SK-N-SH treated with all-trans-retinoic acid at 6 μM for 48 hours (cell line): ENCODE data around the gene MYBPC3.

Source experiments
- ATAC-seq: fragments of 200-7000 bp; cut with Tn5 transposase; 3 replicates; pipeline ENCODE4 v1.9.1; 2020; ENCODE audit warnings: mild to moderate bottlenecking, moderate library complexity
- ARNTL ChIP-seq: fragments of 450-650 bp; formaldehyde crosslinking; IDR thresholded peaks from 2 replicates; pipeline ENCODE4 v1.5.0; 2020; ENCODE audit warnings: low read depth, mild to moderate bottlenecking, moderate library complexity, borderline replicate concordance
- BACH2 ChIP-seq: fragments of 250-450 bp; sonication (Bioruptor Pico); IDR thresholded peaks from 2 replicates; pipeline ENCODE4 v1.9.0; 2021; ENCODE audit warnings: mild to moderate bottlenecking, borderline replicate concordance
- CSDC2 ChIP-seq: fragments of 250-450 bp; sonication (Bioruptor Pico); IDR thresholded peaks from 2 replicates; pipeline ENCODE4 v1.5.0; 2020; ENCODE audit warnings: mild to moderate bottlenecking, moderate library complexity
- ESRRG ChIP-seq: fragments of 250-450 bp; sonication (Bioruptor Pico); IDR thresholded peaks from 2 replicates; pipeline ENCODE4 v1.6.1; 2021; ENCODE audit warnings: mild to moderate bottlenecking
- GLIS3 ChIP-seq: fragments of 250-450 bp; sonication (Bioruptor Pico); IDR thresholded peaks from 2 replicates; pipeline ENCODE4 v1.5.0; 2020; ENCODE audit warnings: mild to moderate bottlenecking, moderate library complexity
- ISL1 ChIP-seq: fragments of 250-450 bp; sonication (Bioruptor Pico); IDR thresholded peaks from 2 replicates; pipeline ENCODE4 v2.1.2; 2022; ENCODE audit warnings: mild to moderate bottlenecking, moderate library complexity
- PPARA ChIP-seq: fragments of 250-450 bp; sonication (Bioruptor Pico); IDR thresholded peaks from 2 replicates; pipeline ENCODE4 v1.5.0; 2020; ENCODE audit warnings: mild to moderate bottlenecking, borderline replicate concordance
- SNAI2 ChIP-seq: fragments of 250-450 bp; sonication (Bioruptor Pico); IDR thresholded peaks from 2 replicates; pipeline ENCODE4 v1.5.0; 2020; ENCODE audit warnings: mild to moderate bottlenecking, moderate library complexity
- TCF4 ChIP-seq: fragments of 250-450 bp; sonication (Bioruptor Pico); IDR thresholded peaks from 2 replicates; pipeline ENCODE4 v1.8.0; 2021; ENCODE audit warnings: mild to moderate bottlenecking, moderate library complexity, borderline replicate concordance
- TOX ChIP-seq: fragments of 250-450 bp; sonication (Bioruptor Pico); IDR thresholded peaks from 2 replicates; pipeline ENCODE4 v1.8.0; 2021; ENCODE audit warnings: mild to moderate bottlenecking, moderate library complexity, borderline replicate concordance
- ZFP3 ChIP-seq: fragments of 250-450 bp; sonication (Bioruptor Pico); IDR thresholded peaks from 2 replicates; pipeline ENCODE4 v1.5.0; 2020; ENCODE audit warnings: mild to moderate bottlenecking, moderate library complexity
- ZFP30 ChIP-seq: fragments of 450-650 bp; formaldehyde crosslinking; IDR thresholded peaks from 2 replicates; pipeline ENCODE4 v1.5.0; 2022; ENCODE audit warnings: mild to moderate bottlenecking, moderate library complexity
- ZNF565 ChIP-seq: fragments of 450-650 bp; formaldehyde crosslinking; conservative IDR thresholded peaks from 2 replicates; pipeline ENCODE4 v1.5.0; 2020; ENCODE audit warnings: low read depth, mild to moderate bottlenecking, moderate library complexity
- ZNF70 ChIP-seq: fragments of 450-650 bp; formaldehyde crosslinking; IDR thresholded peaks from 2 replicates; pipeline ENCODE4 v1.5.0; 2020; ENCODE audit warnings: mild to moderate bottlenecking, moderate library complexity
- ZNF8 ChIP-seq: fragments of 450-650 bp; formaldehyde crosslinking; IDR thresholded peaks from 2 replicates; pipeline ENCODE4 v1.5.0; 2020; ENCODE audit warnings: mild to moderate bottlenecking, moderate library complexity
- TF ChIP-seq, protein P1 (sequence below): fragments of 250-450 bp; sonication (Bioruptor Pico); IDR thresholded peaks from 2 replicates; pipeline ENCODE4 v1.5.0; 2020; ENCODE audit warnings: mild to moderate bottlenecking, moderate library complexity
- TF ChIP-seq, protein P2 (sequence below): fragments of 250-450 bp; sonication (Bioruptor Pico); IDR thresholded peaks from 2 replicates; pipeline ENCODE4 v1.5.1; 2020; ENCODE audit warnings: low read depth, mild to moderate bottlenecking, moderate library complexity
- TF ChIP-seq, protein P3 (sequence below): fragments of 250-450 bp; sonication (Bioruptor Pico); IDR thresholded peaks from 2 replicates; pipeline ENCODE4 v1.8.0; 2021; ENCODE audit warnings: low read depth, mild to moderate bottlenecking, moderate library complexity, borderline replicate concordance
- TF ChIP-seq, protein P4 (sequence below): fragments of 250-450 bp; sonication (Bioruptor Pico); IDR thresholded peaks from 2 replicates; pipeline ENCODE4 v1.8.0; 2020; ENCODE audit warnings: mild to moderate bottlenecking, moderate library complexity, borderline replicate concordance

MYBPC3 gene

DNA sequence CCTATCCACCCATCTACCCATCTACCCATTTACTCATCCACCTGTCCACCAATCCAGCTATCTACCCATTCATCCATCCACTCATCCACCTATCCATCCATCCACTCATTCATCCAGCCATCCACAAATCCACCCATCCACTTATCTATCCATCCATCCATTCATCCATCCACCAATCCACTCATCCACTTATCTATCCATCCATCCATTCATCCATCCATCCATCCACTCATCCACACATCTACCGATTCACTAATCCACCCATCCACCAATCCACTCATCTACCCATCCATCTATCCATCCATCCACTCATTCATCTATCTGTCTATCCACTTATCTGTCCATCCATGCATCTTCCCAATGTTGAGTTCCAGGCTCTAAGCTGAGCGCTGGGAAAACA is 27.6 kb upstream of the MYBPC3 start:
- ATAC-seq = no peak
- TF ChIP-seq TCF4 (CRISPR knock-in tag) (no peak), TOX (CRISPR knock-in tag) (no peak), BACH2 (CRISPR knock-in tag) (no peak), PPARA (CRISPR knock-in tag) (no peak), ISL1 (no peak), ZNF565 (no peak), ZFP3 (CRISPR knock-in tag) (no peak), ZNF8 (CRISPR knock-in tag) (no peak), CSDC2 (CRISPR knock-in tag) (no peak), ZNF70 (CRISPR knock-in tag) (no peak), ESRRG (CRISPR knock-in tag) (no peak), GLIS3 (CRISPR knock-in tag) (no peak), ZFP30 (CRISPR knock-in tag) (no peak), SNAI2 (CRISPR knock-in tag) (no peak), ARNTL (no peak)
- TF ChIP-seq, protein P1, sequence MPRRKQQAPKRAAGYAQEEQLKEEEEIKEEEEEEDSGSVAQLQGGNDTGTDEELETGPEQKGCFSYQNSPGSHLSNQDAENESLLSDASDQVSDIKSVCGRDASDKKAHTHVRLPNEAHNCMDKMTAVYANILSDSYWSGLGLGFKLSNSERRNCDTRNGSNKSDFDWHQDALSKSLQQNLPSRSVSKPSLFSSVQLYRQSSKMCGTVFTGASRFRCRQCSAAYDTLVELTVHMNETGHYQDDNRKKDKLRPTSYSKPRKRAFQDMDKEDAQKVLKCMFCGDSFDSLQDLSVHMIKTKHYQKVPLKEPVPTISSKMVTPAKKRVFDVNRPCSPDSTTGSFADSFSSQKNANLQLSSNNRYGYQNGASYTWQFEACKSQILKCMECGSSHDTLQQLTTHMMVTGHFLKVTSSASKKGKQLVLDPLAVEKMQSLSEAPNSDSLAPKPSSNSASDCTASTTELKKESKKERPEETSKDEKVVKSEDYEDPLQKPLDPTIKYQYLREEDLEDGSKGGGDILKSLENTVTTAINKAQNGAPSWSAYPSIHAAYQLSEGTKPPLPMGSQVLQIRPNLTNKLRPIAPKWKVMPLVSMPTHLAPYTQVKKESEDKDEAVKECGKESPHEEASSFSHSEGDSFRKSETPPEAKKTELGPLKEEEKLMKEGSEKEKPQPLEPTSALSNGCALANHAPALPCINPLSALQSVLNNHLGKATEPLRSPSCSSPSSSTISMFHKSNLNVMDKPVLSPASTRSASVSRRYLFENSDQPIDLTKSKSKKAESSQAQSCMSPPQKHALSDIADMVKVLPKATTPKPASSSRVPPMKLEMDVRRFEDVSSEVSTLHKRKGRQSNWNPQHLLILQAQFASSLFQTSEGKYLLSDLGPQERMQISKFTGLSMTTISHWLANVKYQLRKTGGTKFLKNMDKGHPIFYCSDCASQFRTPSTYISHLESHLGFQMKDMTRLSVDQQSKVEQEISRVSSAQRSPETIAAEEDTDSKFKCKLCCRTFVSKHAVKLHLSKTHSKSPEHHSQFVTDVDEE (CRISPR knock-in tag) = no peak
- TF ChIP-seq, protein P2, sequence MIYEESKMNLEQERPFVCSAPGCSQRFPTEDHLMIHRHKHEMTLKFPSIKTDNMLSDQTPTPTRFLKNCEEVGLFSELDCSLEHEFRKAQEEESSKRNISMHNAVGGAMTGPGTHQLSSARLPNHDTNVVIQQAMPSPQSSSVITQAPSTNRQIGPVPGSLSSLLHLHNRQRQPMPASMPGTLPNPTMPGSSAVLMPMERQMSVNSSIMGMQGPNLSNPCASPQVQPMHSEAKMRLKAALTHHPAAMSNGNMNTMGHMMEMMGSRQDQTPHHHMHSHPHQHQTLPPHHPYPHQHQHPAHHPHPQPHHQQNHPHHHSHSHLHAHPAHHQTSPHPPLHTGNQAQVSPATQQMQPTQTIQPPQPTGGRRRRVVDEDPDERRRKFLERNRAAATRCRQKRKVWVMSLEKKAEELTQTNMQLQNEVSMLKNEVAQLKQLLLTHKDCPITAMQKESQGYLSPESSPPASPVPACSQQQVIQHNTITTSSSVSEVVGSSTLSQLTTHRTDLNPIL (CRISPR knock-in tag) = no peak
- TF ChIP-seq, protein P3, sequence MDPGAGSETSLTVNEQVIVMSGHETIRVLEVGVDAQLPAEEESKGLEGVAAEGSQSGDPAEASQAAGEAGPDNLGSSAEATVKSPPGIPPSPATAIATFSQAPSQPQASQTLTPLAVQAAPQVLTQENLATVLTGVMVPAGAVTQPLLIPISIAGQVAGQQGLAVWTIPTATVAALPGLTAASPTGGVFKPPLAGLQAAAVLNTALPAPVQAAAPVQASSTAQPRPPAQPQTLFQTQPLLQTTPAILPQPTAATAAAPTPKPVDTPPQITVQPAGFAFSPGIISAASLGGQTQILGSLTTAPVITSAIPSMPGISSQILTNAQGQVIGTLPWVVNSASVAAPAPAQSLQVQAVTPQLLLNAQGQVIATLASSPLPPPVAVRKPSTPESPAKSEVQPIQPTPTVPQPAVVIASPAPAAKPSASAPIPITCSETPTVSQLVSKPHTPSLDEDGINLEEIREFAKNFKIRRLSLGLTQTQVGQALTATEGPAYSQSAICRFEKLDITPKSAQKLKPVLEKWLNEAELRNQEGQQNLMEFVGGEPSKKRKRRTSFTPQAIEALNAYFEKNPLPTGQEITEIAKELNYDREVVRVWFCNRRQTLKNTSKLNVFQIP = no peak
- TF ChIP-seq, protein P4, sequence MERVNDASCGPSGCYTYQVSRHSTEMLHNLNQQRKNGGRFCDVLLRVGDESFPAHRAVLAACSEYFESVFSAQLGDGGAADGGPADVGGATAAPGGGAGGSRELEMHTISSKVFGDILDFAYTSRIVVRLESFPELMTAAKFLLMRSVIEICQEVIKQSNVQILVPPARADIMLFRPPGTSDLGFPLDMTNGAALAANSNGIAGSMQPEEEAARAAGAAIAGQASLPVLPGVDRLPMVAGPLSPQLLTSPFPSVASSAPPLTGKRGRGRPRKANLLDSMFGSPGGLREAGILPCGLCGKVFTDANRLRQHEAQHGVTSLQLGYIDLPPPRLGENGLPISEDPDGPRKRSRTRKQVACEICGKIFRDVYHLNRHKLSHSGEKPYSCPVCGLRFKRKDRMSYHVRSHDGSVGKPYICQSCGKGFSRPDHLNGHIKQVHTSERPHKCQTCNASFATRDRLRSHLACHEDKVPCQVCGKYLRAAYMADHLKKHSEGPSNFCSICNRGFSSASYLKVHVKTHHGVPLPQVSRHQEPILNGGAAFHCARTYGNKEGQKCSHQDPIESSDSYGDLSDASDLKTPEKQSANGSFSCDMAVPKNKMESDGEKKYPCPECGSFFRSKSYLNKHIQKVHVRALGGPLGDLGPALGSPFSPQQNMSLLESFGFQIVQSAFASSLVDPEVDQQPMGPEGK (CRISPR knock-in tag) = no peak

DNA sequence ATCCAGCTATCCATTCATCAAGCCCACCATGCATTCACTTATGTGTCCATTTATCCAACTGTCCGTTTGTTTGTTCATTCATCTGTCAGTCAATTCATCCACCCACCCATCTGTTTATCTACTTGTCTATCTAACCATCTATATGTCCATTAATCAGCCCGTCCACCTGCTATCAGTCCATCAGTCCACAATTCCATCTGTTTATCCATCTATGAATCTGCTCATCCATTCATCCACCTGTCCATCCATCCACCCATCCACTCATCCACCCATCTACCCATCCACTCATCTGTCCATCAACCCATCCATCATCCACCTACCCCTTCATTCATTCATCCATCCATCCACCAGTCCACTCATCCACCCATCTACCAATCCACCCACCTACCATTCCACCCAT is 26.8 kb upstream of the MYBPC3 start:
- TF ChIP-seq TOX (CRISPR knock-in tag) = no peak
- TF ChIP-seq, protein P1 (CRISPR knock-in tag) = no peak
- TF ChIP-seq TCF4 (CRISPR knock-in tag) = no peak
- TF ChIP-seq ZNF70 (CRISPR knock-in tag) = no peak
- TF ChIP-seq ZNF565 = no peak
- TF ChIP-seq, protein P2 (CRISPR knock-in tag) = no peak
- TF ChIP-seq, all 23 proteins: peak for 0
- ATAC-seq = no peak
